H1 (cell line): ENCODE results near the gene CCS.

Experiments used
- CREB1 ChIP-seq: IDR thresholded peaks from 2 replicates; pipeline ENCODE4 v1.6.1; 2012; ENCODE audit warnings: inconsistent platforms
- CTCF ChIP-seq, 3 experiments: IDR thresholded peaks; 1 replicate in 2 of 3; 2 replicates in 1 of 3; pipeline versions ENCODE4 v1.5.1 to v1.6.1; 2011; ENCODE audit warnings: low read length in 3 of 3, mild to moderate bottlenecking in 3 of 3, inconsistent platforms in 2 of 3, low read depth in 1 of 3, moderate library complexity in 1 of 3; ENCODE audit not compliant: insufficient read depth in 1 of 3; ENCODE audit errors: control extremely low read depth in 1 of 3
- JUND ChIP-seq: IDR thresholded peaks from 2 replicates; pipeline ENCODE4 v1.6.1; 2011; ENCODE audit warnings: mild to moderate bottlenecking, improper control_type of control experiment, low read length
- POLR2A ChIP-seq, 2 experiments: IDR thresholded peaks; 1 replicate in 1 of 2; 2 replicates in 1 of 2; pipeline ENCODE4 v1.6.1; 2011; ENCODE audit warnings: low read depth in 2 of 2, low read length in 2 of 2, mild to moderate bottlenecking in 2 of 2; ENCODE audit errors: control extremely low read depth in 1 of 2
- POU5F1 ChIP-seq: IDR thresholded peaks from 2 replicates; pipeline ENCODE4 v1.6.1; 2011; ENCODE audit warnings: low read depth, mild to moderate bottlenecking, low read length, moderate library complexity
- RBBP5 ChIP-seq: IDR thresholded peaks from 2 replicates; pipeline ENCODE4 v1.7.1; 2012; ENCODE audit warnings: low read depth, mild to moderate bottlenecking, inconsistent platforms, low read length, moderate library complexity, borderline replicate concordance
- SAP30 ChIP-seq: fragments of 300-600 bp; sonication (generic); IDR thresholded peaks from 2 replicates; pipeline ENCODE4 v1.7.1; 2012; ENCODE audit warnings: low read length, moderate library complexity, mild to moderate bottlenecking, inconsistent platforms; ENCODE audit not compliant: insufficient read depth, insufficient replicate concordance
- SIN3A ChIP-seq, 2 experiments: IDR thresholded peaks in 1 of 2; conservative IDR thresholded peaks in 1 of 2; 2 replicates each; pipeline ENCODE4 v1.6.1; 2011 to 2012; ENCODE audit warnings: low read length in 2 of 2, improper control_type of control experiment in 1 of 2, low read depth in 1 of 2, mild to moderate bottlenecking in 1 of 2
- YY1 ChIP-seq: IDR thresholded peaks from 2 replicates; pipeline ENCODE4 v1.6.1; 2011; ENCODE audit warnings: low read depth, mild to moderate bottlenecking, low read length
- ZNF274 ChIP-seq: IDR thresholded peaks from 2 replicates; pipeline ENCODE4 v1.7.0; 2012; ENCODE audit warnings: low read length, borderline replicate concordance; ENCODE audit errors: extremely low read depth

- TF ChIP-seq CTCF (IDR thresholded peaks at IDR 0.05; ENCODE audit: control extremely low read depth in 1 of 3, insufficient read depth in 1 of 3, low read depth in 1 of 3, low read length in 3 of 3), result no peak
- no peak for TF ChIP-seq RBBP5
- TF ChIP-seq POLR2A (IDR thresholded peaks at IDR 0.05; ENCODE audit: control extremely low read depth in 1 of 2, low read depth in 2 of 2, low read length in 2 of 2), result no peak
- no peak for TF ChIP-seq ZNF274
- TF ChIP-seq YY1, result no peak
- TF ChIP-seq SIN3A (conservative IDR thresholded peaks at IDR 0.05 in 1 of 2, IDR thresholded peaks at IDR 0.05 in 1 of 2; ENCODE audit: low read depth in 1 of 2, low read length in 2 of 2), result no peak
- TF ChIP-seq SAP30, result no peak
- no peak for TF ChIP-seq CREB1
- TF ChIP-seq JUND, result no peak
- no peak for TF ChIP-seq POU5F1
Observed at GRCh38 chr11:66550887-66551286, 42.1 kb upstream of the CCS start.
